Ascending aorta (tissue), 2 donors: ENCODE measurements around the gene GDPD3. TPM values are rescaled to one million over a fixed set of nuclear protein-coding genes. Genes with fewer than 3 reads are reported as not detected.

Experiments
- DNase-seq, 2 donors: peaks; one replicate each; pipeline ENCODE4 v3.0.0-alpha.2; 2019; ENCODE audit warnings: low spot score in 2 of 2
- H3K27ac ChIP-seq, 2 donors: fragments of 200-600 bp; sonication (generic); one replicate each; pipeline ENCODE4 v1.5.1; 2016 to 2017; ENCODE audit warnings: mild to moderate bottlenecking in 1 of 2
- H3K27me3 ChIP-seq: fragments of 200-600 bp; sonication (generic); one replicate; pipeline ENCODE4 v1.5.1; 2017
- H3K36me3 ChIP-seq, 2 donors: fragments of 200-600 bp; sonication (generic); one replicate each; pipeline ENCODE4 v1.5.1; 2016
- H3K4me1 ChIP-seq, 2 donors: fragments of 200-600 bp; sonication (generic); one replicate each; pipeline ENCODE4 v1.5.1; 2016 to 2017; ENCODE audit warnings: mild to moderate bottlenecking in 1 of 2
- H3K4me3 ChIP-seq, 2 donors: fragments of 200-600 bp; sonication (generic); one replicate each; pipeline ENCODE4 v1.5.1; 2016 to 2017; ENCODE audit warnings: mild to moderate bottlenecking in 1 of 2
- H3K9me3 ChIP-seq, 2 donors: fragments of 200-600 bp; sonication (generic); one replicate each; pipeline ENCODE4 v1.5.1; 2016
- intact Hi-C: fragments of 100-400 bp; cut with DNase I; formaldehyde crosslinking; loops from one replicate; pipeline ENCODE4 v1.15.1; 2023
- total RNA-seq: library from RNA; depleted of rRNA; stranded (reverse); fragments of >200 nt; gene quantifications from one replicate; pipeline ENCODE4 v1.1.0, GENCODE V29; 2016
- TF ChIP-seq, protein P1 (sequence below), 3 experiments: fragments of 200-600 bp in 2 of 3; fragments of 450-650 bp in 1 of 3; sonication (generic) in 2 of 3; IDR thresholded peaks; one replicate each; pipeline ENCODE4 v1.5.1; 2016 to 2019; ENCODE audit warnings: antibody characterized with exemption in 3 of 3, mild to moderate bottlenecking in 1 of 3, moderate library complexity in 1 of 3

Gene GDPD3
- total RNA-seq, 1 donor from 2014 or later, result 0.53 TPM

DNA sequence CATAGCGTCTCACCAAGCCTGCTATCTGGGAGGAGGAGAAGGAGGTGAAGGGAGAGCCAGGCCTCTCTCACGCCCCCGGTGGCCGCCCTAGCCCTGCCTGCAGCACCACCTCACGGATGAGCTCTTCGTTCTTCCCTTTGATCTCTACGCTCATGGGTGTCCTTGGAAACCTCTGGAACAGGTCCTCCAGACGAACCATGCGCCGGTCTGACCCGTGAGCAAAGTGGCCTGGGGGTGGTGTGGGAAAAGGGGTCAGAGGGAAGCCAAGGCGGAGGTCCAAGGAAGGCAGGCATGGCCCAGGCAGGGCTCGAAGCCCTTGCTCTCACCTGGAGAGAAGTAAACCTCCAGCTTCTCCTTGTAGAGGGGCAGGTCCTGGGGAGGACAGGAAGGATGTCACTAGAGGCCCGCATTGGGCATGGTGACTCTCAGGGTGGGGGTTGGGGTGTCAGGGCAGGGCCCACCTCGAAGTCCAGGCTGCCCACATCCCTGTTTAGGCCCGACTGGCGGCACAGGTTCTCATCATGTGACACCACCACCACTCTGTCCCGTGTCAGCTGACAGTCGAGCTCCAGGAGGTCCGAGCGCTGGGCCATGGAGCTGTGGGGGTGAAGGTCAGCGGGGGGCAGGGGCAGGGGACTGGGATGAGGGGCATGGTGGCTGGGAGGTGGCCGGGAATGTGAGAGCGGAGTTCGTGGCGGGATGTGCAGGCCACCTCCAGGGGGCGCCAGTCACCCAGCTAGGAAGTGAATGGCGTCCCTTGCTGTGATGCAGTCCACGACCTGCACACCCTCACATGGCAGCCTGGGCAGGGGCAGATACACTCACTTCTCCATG lies 923 bp downstream of the GDPD3 start:
- peak in 1 of 2 donors; percentile 79 for DNase-seq
- Histone ChIP-seq H3K27me3 (no peaks in the 10 kb centered on the region), H3K9me3 (no peaks in the 10 kb centered on the region), H3K4me1 (no peaks in the 10 kb centered on the region), H3K27ac (no peak overlapping the region), H3K36me3 (peaks cover 55 to 83% of the 10 kb centered on the region in 2 donors), H3K4me3 (no peak overlapping the region)
- TF ChIP-seq, protein P1, sequence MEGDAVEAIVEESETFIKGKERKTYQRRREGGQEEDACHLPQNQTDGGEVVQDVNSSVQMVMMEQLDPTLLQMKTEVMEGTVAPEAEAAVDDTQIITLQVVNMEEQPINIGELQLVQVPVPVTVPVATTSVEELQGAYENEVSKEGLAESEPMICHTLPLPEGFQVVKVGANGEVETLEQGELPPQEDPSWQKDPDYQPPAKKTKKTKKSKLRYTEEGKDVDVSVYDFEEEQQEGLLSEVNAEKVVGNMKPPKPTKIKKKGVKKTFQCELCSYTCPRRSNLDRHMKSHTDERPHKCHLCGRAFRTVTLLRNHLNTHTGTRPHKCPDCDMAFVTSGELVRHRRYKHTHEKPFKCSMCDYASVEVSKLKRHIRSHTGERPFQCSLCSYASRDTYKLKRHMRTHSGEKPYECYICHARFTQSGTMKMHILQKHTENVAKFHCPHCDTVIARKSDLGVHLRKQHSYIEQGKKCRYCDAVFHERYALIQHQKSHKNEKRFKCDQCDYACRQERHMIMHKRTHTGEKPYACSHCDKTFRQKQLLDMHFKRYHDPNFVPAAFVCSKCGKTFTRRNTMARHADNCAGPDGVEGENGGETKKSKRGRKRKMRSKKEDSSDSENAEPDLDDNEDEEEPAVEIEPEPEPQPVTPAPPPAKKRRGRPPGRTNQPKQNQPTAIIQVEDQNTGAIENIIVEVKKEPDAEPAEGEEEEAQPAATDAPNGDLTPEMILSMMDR (IDR thresholded peaks at IDR 0.05), result peak; percentile 58 to 70 (median 62)
- intact Hi-C loops, result no loop called here

- H3K4me3 ChIP-seq, result no peak overlapping the region
- TF ChIP-seq, protein P1 (IDR thresholded peaks at IDR 0.05), result no peak
- intact Hi-C loops, result no loop called here
- H3K4me1 ChIP-seq, result no peaks in the 10 kb centered on the region
- no peak overlapping the region for H3K27ac ChIP-seq
- H3K27me3 ChIP-seq, result no peaks in the 10 kb centered on the region
- no peak for DNase-seq
- no peaks in the 10 kb centered on the region for H3K9me3 ChIP-seq
- peaks cover 48 to 79% of the 10 kb centered on the region in 2 donors for H3K36me3 ChIP-seq
Measured at GRCh38 chr16:30110661-30111060, 2.7 kb downstream of the GDPD3 start.

GRCh38 chr16:30108059-30108850 lies 5.1 kb downstream of the GDPD3 start:
- intact Hi-C loops, result no loop called here
- H3K9me3 ChIP-seq, result no peaks in the 10 kb centered on the region
- no peaks in the 10 kb centered on the region for H3K4me1 ChIP-seq
- no peaks in the 10 kb centered on the region for H3K27me3 ChIP-seq
- DNase-seq, result no peak
- H3K4me3 ChIP-seq, result no peak overlapping the region
- H3K36me3 ChIP-seq, result peaks cover 57 to 68% of the 10 kb centered on the region in 2 donors
- H3K27ac ChIP-seq, result no peak overlapping the region
- TF ChIP-seq, protein P1 (IDR thresholded peaks at IDR 0.05), result no peak

DNA sequence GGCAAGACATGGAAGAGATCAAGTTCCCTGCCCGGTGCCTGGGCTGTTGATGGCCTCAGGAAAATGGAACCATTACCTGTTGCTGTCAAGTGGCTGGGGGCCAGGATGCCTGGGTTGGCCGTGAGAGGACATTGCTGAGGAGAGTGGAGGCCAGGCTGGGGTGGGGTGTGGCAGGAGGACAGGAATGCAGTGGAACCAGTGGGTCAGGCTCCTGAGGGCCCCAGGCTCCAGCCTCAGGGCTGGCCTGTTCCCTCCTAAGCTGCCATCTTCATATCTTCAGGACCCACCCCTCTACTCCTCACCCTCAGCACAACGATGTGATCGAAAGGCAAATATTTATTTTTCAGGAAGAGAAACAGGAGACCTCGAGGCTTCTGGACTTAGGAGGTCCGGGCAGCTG lies 8.8 kb downstream of the GDPD3 start:
- intact Hi-C loops, result no loop called here
- Histone ChIP-seq H3K27me3 (no peaks in the 10 kb centered on the region), H3K4me3 (no peak overlapping the region), H3K9me3 (no peaks in the 10 kb centered on the region), H3K4me1 (no peaks in the 10 kb centered on the region), H3K36me3 (peaks cover 34 to 40% of the 10 kb centered on the region in 2 donors), H3K27ac (no peak overlapping the region)
- DNase-seq, result no peak
- TF ChIP-seq, protein P1 (IDR thresholded peaks at IDR 0.05), result no peak

DNA sequence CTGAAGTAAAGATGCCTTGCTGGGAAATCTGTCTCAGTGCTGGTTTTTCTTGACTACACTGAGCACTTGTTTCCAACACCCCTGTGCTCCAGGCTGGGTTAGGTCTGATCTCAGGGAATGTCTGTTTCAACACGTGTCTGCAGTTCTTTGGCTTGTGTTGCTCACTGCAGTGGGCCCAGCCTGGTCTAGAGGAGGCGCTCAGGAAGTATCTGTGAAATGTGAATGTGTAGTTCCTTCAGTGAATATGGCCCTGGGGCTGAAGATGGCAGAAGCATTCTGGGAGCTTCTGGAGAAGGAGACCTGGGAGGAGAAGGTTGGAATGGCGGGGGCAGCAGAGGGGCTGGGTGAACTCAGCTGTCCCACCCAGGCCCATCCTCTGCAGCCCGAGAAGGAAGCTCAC lies 9.2 kb downstream of the GDPD3 start:
- no peaks in the 10 kb centered on the region for H3K4me1 ChIP-seq
- no peaks in the 10 kb centered on the region for H3K9me3 ChIP-seq
- peaks cover 33 to 40% of the 10 kb centered on the region in 2 donors for H3K36me3 ChIP-seq
- no peaks in the 10 kb centered on the region for H3K27me3 ChIP-seq
- no peak overlapping the region for H3K4me3 ChIP-seq
- intact Hi-C loops, result no loop called here
- TF ChIP-seq, protein P1 (IDR thresholded peaks at IDR 0.05), result no peak
- no peak overlapping the region for H3K27ac ChIP-seq
- DNase-seq, result no peak
